ENCODE results near the gene DDIT3.
"Not testable (repeated sequence)": the region's sequence is repeated elsewhere in the genome, so short reads cannot be mapped to it uniquely, and the experiment has no call there.

The DDIT3 gene, protein sequence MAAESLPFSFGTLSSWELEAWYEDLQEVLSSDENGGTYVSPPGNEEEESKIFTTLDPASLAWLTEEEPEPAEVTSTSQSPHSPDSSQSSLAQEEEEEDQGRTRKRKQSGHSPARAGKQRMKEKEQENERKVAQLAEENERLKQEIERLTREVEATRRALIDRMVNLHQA

DNA sequence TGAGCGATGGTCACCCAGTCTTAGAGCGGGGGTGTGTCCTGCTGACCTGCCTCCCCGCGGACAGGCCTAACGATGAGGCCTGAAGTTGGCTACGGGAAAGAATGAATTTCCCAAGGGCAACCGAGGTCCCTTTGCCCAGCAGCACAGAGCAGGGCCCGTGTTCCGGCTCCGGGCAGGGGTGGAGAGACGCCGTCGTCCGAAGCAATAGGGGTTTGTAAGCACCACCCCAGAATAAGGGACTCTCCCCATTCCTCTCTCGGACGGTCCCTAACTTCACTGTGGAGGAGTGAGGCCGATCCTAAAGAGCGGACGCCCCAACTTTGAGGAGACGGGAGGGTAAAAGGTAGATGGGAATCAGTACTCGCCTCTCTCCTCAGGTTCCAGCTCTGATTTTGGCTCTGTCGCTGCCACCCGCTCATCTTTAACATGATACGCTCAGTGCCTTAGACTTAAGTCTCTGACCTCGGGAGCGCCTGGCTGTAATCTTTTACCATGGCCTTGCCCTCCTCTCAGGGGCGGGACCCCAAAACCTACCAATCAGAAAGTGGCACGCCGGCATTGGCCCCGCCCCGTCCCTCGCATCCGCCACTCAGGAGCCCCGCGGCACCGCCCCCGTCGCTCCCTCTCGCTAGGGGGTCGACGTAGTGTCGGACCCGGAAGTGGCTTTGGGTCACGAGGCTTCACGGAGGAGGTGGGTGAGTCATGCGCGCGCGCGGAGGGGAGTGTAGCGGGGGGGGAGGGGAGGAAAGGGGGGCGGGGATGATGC, at the start of gene DDIT3:
TSS of gene DDIT3 (minus strand) at position 462 of the 766 bp plus-strand sequence. CDS start 3,108 bp downstream, outside the sequence.
- DNase-seq, result peak; percentile 86

GRCh38 chr12:57569858-57570257, 49.5 kb upstream of the DDIT3 start:
- no peak for DNase-seq

GRCh38 chr12:57568838-57569237, 48.5 kb upstream of the DDIT3 start:
- DNase-seq, result no peak

GRCh38 chr12:57564178-57564740, 43.9 kb upstream of the DDIT3 start:
- DNase-seq, result no peak

DNA sequence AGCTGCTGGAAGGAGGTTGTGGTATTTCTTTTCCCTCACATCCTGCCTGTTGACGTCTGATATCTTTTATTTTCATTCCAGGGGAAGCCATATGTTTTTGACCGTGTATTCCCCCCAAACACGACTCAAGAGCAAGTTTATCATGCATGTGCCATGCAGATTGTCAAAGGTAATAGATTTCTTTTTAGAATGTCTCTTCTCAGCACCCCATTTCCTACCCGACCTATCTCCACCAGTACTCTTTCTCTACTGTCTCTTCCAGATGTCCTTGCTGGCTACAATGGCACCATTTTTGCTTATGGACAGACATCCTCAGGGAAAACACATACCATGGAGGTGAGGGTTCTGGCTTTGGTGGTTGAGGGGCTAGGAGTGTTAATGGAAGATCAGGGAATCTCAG, 43.0 kb upstream of the DDIT3 start:
- no peak for DNase-seq

DNA sequence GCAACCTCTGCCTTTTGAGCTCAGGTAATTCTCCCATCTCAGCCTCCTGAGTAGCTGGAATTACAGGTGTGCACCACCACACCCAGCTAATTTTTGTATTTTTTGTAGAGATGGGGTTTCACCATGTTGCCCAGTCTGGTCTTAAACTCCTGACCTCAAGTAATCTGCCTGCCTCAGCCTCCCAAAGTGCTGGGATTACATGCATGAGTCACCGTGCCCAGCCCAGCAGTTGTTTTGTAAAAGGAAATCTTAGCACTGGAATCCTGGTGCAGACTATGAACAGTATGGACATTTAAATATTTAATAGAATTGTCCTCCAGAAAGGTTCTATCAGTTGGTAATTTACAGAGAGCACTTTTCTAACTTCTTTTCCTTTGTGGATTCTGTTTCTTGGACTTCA, 40.8 kb upstream of the DDIT3 start:
- not testable (repeated sequence) for DNase-seq

GRCh38 chr12:57560516-57560915, 40.2 kb upstream of the DDIT3 start:
- DNase-seq, result no peak

DNA sequence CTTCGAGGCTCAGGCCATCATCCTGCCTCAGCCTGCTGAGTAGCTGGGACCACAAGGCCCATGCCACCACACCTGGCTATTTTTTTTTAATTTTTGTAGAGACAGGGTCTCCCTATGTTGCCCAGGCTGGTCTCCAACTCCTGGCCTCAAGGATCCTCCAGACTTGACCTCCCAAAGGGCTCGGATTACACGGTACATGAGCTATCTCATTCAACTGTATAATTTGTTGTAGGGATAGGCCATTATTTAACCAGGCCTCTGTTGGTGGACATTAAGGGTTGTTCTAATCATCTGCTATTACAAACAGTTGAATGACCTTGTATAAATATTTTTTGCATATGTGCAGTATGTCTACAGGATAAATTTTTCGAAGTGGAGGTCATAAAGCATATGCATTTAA, 38.5 kb upstream of the DDIT3 start:
- no peak for DNase-seq

DNA sequence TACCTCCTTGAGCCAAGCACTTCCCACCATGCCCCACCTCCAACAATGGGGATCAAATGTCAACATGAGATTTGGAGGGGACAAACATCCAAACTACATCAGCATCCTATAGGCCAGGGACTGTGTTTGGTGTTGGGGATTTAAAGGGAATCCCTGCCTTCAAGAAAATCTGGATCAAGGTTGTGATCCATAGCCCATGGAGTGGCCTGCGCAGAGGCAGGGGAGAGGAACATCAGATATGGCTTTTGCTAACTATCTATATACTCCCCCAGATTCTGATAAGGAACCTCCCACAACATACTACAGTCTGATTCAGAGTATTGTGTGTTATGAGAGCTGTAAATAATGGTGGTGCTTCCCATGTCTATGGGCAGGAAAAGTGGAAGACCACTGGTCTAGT, 34.6 kb upstream of the DDIT3 start:
- DNase-seq, result no peak

DNA sequence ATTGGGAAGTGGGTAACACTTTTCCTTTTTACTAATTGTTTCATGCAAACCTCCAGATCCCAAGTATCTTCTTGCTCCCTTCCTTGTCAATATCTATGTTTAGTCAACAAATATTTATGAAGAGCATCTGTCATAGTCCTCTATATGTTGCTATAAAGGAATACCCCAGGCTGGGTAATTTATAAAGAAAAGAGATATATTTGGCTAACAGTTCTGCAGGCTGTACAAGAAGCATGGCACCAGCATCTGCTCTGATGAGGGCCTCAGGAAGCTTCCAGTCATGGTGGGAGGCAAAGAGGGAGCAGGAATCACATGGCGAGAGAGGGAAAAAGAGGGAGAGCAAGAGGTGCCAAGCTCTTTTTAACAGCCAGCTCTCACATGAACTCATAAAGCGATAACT, 34.1 kb upstream of the DDIT3 start:
- no peak for DNase-seq

DNA sequence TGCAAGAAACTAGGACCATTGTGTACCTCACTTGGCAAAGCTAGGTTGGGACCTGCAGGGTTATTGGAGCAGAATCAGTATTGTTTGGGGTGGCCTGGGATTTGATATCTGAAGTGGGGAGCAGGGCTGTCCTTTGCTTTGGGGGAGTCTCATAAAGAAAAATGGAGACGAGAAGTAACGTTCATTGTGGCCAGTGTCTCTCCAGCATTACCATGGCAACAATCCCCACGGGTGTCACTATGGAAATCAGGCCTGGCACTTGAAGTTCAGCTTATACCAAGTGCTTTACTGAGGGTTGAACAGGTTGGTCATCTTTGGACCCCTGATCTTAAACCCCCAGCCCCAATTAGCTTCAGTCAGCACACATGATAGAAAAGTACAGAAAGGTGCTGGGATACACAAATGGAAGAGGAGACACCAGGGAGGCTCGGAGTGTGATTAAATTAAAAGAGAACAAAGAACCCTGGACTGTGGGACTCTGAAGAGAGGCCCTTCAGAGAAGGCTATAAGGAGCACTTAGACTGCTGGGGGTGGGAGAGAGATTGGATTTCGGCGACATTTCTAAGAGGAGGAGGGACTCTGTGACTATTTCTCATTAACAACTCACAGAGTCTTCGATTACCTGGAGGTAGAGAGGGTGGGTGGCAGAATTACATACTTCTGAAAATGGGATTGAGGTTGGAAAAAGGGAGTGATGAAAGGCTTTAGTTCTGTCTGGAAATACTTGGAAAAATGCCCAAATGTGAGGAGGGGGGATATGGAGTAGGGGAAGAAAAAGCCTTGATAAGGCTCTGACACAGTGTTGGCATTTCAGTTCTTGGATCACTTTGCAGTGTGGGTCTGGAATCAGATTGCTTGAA, 33.3 kb upstream of the DDIT3 start:
- DNase-seq, result no peak

DNA sequence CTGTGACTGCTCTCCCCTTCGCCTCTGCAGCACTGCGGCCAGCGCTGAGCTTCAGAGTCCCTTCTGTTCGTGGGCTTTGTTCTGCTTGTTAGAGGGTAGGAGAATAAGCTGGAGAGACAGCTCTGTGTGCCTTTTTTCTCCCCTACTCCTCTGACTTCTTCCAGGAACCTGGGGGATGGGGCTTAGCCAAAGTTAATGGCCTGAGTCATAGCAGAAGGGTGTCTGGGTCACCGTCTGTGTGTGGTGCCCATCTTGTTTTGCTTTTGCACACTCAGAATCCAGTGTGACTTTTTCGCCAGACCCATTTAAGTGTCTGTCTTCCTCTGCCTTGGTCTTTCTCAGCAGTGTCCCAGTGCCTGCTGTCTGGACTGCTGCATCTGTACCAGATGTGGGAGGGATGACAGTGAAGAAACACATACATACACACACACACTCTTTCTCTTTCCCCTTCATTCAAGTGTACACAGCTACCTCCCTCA, 32.6 kb upstream of the DDIT3 start:
- no peak for DNase-seq

GRCh38 chr12:57552306-57552651, 32.0 kb upstream of the DDIT3 start:
- DNase-seq, result no peak

GRCh38 chr12:57551637-57552305, 31.5 kb upstream of the DDIT3 start:
- DNase-seq, result no peak

GRCh38 chr12:57550641-57551549, 30.6 kb upstream of the DDIT3 start:
- no peak for DNase-seq

DNA sequence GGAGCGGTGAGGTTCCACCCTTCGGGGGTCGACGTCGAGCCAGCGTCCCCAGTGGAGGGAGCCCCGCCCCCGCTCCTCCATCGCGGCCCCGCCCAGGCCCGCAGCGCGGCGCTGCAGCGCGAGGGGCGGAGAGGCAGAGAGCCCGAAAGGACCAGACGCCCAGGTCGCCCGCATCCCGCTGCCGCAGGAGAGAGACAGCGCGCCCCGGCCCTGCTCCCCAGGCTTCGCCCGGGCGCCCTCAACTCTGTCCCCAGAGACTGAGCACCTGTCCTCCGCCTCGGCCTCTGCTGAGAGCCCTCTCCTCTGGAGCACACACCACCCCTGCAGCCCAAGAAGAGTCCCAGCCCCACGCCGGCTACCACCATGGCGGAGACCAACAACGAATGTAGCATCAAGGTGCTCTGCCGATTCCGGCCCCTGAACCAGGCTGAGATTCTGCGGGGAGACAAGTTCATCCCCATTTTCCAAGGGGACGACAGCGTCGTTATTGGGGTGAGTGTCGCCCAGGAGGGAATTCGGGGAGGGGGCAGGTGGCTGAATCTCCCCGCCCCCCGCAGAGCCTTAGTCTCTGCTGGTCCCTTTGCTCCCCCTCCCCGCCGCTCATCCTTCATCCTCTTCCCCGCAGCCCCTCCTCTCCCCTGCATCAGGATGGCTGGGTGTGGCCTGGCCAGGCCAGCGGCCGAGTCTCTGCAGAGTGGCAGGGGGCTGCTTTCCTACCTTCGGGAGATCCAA, 29.8 kb upstream of the DDIT3 start, which contains the start of gene KIF5A:
TSS of gene KIF5A (plus strand) at position 136 of the 732 bp plus-strand sequence. CDS start at position 364, 228 bp downstream.
- DNase-seq, result no peak

- DNase-seq, result no peak
Measured at GRCh38 chr12:57549203-57549908, 29.0 kb upstream of the DDIT3 start.

DNA sequence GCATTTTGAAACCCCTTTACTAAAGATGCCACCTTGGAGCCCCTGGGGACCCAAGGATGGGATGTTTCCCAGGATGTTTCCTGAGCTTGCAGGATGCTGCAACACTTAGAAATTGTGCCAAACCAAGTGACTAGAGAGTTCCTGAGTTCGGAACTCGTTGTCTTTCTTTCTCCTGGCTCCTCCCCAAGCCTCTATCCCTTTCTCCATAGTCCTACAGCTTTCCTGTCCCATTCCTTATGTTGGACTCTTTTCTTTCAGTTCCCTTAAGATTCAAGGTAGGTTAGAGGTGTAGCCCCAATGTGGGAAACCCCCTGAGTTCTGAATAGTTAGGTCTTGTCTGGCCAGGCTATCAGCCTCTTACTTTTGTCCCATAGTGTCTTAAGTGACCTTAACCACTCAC, 28.2 kb upstream of the DDIT3 start:
- no peak for DNase-seq

- DNase-seq, result no peak
Measured at GRCh38 chr12:57548013-57548315, 27.6 kb upstream of the DDIT3 start.

- no peak for DNase-seq
Measured at GRCh38 chr12:57547288-57548012, 27.1 kb upstream of the DDIT3 start.
